ENCODE results near the gene MRPS22. TPM values are rescaled to one million over a fixed set of nuclear protein-coding genes. Genes with fewer than 3 reads are reported as not detected.

The MRPS22 gene
- polyA plus RNA-seq, 1 experiment = 68.4 TPM

- Histone ChIP-seq H3K27ac (ENCODE audit: low read depth, low read length) (no peak overlapping the region), H3K9me3 (ENCODE audit: control insufficient read depth, insufficient read depth, low read length) (no peaks in the 10 kb centered on the region), H3K4me3 (ENCODE audit: low read depth, low read length) (no peak overlapping the region), H3K27me3 (ENCODE audit: control insufficient read depth, insufficient read depth, low read length) (no peaks in the 10 kb centered on the region)
- CTCF ChIA-PET = interaction anchor here (1.6 kb wide), 1 partner anchor 10 kb away, joined by 4 read pairs; no protein-coding TSS in a partner anchor
- TF ChIP-seq CTCF (IDR thresholded peaks at IDR 0.05; ENCODE audit: low read depth, low read length) = no peak
- POLR2A ChIA-PET = no interaction called here
- no peak for DNase-seq (ENCODE audit: low read depth, low spot score)
Observed at GRCh38 chr3:139358841-139359562, 15.2 kb downstream of the MRPS22 start.

- no peak for TF ChIP-seq CTCF (IDR thresholded peaks at IDR 0.05; ENCODE audit: low read depth, low read length)
- ChIA-PET CTCF (interaction anchor here (1.0 to 3.7 kb wide), 4 partner anchors 8 to 445 kb away, joined by 3 to 45 read pairs (median 4); no protein-coding TSS in a partner anchor), POLR2A (interaction anchor here (1.0 to 2.3 kb wide), 2 partner anchors 7 to 29 kb away, joined by 3 to 5 read pairs; no protein-coding TSS in a partner anchor)
- Histone ChIP-seq H3K27me3 (ENCODE audit: control insufficient read depth, insufficient read depth, low read length) (no peaks in the 10 kb centered on the region), H3K4me3 (ENCODE audit: low read depth, low read length) (no peak overlapping the region), H3K27ac (ENCODE audit: low read depth, low read length) (no peak overlapping the region), H3K9me3 (ENCODE audit: control insufficient read depth, insufficient read depth, low read length) (no peaks in the 10 kb centered on the region)
- no peak for DNase-seq (ENCODE audit: low read depth, low spot score)
Observed at GRCh38 chr3:139361276-139361675, 17.5 kb downstream of the MRPS22 start.

GRCh38 chr3:139364549-139364948 lies 20.7 kb downstream of the MRPS22 start:
- no peaks in the 10 kb centered on the region for H3K9me3 ChIP-seq (ENCODE audit: control insufficient read depth, insufficient read depth, low read length)
- no peak for DNase-seq (ENCODE audit: low read depth, low spot score)
- ChIA-PET POLR2A (no interaction called here), CTCF (interaction anchor here (3.7 kb wide), 1 partner anchor 11 kb away, joined by 45 read pairs; no protein-coding TSS in a partner anchor)
- no peak overlapping the region for H3K4me3 ChIP-seq (ENCODE audit: low read depth, low read length)
- TF ChIP-seq CTCF (IDR thresholded peaks at IDR 0.05; ENCODE audit: low read depth, low read length) = no peak
- no peaks in the 10 kb centered on the region for H3K27me3 ChIP-seq (ENCODE audit: control insufficient read depth, insufficient read depth, low read length)
- no peak overlapping the region for H3K27ac ChIP-seq (ENCODE audit: low read depth, low read length)

GRCh38 chr3:139374099-139374498 lies 30.3 kb downstream of the MRPS22 start:
- no peak overlapping the region for H3K27ac ChIP-seq (ENCODE audit: low read depth, low read length)
- H3K9me3 ChIP-seq (ENCODE audit: control insufficient read depth, insufficient read depth, low read length) = no peaks in the 10 kb centered on the region
- ChIA-PET CTCF (interaction anchor here (2.3 kb wide), 1 partner anchor 20 kb away, joined by 13 read pairs; no protein-coding TSS in a partner anchor), POLR2A (no interaction called here)
- H3K4me3 ChIP-seq (ENCODE audit: low read depth, low read length) = no peak overlapping the region
- H3K27me3 ChIP-seq (ENCODE audit: control insufficient read depth, insufficient read depth, low read length) = no peaks in the 10 kb centered on the region
- no peak for DNase-seq (ENCODE audit: low read depth, low spot score)
- TF ChIP-seq CTCF (IDR thresholded peaks at IDR 0.05; ENCODE audit: low read depth, low read length) = no peak

- POLR2A ChIA-PET = no interaction called here
- no peak for TF ChIP-seq CTCF (IDR thresholded peaks at IDR 0.05; ENCODE audit: low read depth, low read length)
- Histone ChIP-seq H3K4me3 (ENCODE audit: low read depth, low read length) (no peak overlapping the region), H3K9me3 (ENCODE audit: control insufficient read depth, insufficient read depth, low read length) (no peaks in the 10 kb centered on the region), H3K27me3 (ENCODE audit: control insufficient read depth, insufficient read depth, low read length) (no peaks in the 10 kb centered on the region), H3K27ac (ENCODE audit: low read depth, low read length) (no peak overlapping the region)
- no peak for DNase-seq (ENCODE audit: low read depth, low spot score)
- CTCF ChIA-PET = interaction anchor here (2.1 kb wide), 1 partner anchor 24 kb away, joined by 14 read pairs; no protein-coding TSS in a partner anchor
Observed at GRCh38 chr3:139377378-139377777, 33.6 kb downstream of the MRPS22 start.

All from AG04450 (cell line).